NCI-H748 (cell line): Measurements from ENCODE around the gene RBPMS2.

Experiments
- DNase-seq: peaks from one replicate; lab custom pipeline; 2025; ENCODE audit not compliant: unreplicated experiment; lab: John Stamatoyannopoulos, UW

Gene RBPMS2

DNA sequence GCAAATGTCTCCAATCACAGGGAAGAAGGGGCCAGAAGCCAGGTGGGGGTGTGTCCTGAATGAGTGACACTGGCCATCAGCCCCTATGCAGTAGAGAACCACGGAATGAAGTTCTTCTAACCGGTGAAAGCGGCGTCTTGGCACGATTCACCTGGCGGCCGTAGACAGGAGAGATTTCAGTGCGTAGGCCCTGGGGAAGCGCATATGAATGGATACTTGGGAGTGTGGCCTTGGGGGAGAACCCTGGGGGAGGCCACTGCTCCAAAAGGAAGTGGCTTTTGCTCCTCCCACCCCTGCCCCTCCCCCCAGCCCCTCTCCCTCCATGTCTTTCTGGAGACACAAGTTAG is 43.6 kb downstream of the RBPMS2 start:
- no peak for DNase-seq

DNA sequence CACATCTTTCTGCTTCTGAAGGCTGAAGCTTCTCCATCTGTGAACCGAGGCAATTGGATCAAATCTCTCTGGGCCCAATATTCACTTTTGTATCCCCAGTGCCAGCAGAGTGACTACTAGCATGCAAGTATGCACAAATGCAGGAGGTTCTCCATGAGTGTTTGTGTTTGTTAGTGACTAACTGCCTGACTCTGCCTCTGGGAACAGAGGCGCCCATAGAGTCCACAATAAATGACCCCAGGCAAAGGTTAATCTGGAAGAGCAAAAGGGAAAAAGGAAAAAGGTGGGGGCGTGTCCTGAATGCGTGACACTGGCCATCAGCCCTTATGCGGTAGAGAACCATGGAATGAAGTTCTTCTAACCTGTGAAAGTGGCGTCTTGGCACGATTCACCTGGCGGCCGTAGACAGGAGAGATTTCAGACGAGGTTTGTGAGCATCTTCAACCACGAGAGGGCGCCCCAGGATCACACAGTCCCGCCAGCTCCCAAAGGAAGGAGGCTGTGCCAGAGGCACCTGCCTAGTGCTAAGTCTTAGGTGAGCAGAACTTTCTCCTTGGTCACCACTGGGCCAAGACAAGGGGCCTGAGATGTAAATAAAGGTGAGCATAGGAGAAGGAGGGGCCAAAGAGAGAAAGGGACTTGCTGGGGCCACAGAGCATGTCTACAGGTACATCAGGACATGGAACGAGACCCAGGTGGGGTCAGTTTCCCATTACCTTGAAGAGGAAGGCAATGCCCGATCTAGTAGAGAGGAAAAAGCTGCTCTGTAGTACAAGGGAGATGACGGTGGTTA is 44.2 kb downstream of the RBPMS2 start:
- peak; percentile 72 for DNase-seq

DNA sequence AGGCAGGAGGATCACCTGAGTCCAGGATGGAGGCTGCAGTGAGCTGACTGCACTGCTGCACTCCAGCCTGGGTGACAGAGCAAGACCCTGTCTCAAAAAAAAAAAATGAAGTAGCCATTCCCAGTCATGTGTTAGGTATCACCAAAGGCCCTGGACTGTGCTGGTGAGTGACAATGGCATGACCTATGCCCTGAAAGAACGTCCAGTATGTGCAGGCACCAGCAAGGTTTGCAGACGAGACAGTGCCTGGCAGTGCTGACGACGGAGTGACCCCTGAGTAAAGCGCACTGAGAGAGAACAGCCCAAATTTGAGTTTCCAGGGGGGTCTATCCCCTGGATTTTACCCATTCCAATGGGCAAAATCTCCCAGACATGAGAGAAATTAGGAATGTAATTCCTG is 45.2 kb downstream of the RBPMS2 start:
- DNase-seq: no peak

DNA sequence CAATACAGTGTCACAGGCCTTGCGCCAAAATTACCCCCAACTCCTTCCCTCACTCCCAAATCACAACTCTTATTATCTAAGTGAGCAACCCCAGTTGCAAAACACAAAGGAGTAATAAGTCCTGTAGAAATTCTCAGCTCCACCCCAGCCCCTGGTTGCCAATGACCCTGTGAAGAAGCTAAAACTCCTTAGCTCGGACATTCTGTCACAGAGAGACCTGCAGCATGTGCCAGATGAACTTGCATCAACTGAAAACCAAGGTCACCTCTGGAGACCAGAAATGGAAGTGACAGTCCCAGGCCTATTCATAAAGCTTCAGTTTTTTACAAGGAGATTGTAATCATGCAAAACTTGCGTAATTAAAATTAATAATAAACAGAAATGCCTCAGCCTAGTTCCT is 55.2 kb downstream of the RBPMS2 start:
- DNase-seq: no peak

DNA sequence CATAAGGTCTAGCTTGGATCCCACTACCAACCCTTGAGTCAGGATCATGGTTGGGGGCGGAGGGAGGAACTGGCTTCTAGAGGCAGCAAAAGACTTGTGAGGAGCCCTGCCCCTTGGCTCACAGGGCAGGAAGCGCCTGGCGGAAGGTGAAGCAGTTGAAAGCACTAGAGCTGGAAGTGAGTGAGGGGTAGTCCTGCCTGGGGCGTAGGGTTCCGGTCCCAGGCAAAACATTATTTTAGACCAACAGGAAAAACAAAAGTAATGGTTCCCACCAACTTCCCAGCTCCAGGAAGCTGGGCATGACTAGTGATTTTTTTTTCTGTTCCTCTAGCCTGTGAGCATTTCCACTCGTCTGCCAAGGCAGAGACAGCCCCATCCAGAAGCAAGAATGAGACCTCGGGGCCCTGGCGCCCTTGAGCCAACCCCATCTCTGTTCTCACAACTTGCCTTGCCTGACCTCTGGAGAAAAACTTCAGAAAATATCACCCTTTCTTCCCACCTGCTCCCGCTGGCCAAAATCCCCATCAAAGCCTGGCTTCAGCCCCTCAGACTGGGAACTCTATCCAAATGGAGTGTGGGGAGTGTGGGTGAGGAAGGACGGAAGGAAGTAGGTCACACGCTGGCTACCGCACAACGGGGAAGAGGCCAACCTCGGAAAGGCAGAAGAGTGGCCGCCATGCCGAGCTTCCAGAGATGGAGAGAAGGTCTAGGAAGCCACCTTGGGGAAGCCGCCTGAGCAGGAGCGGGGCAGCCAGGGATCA is 57.5 kb downstream of the RBPMS2 start:
- no peak for DNase-seq

DNA sequence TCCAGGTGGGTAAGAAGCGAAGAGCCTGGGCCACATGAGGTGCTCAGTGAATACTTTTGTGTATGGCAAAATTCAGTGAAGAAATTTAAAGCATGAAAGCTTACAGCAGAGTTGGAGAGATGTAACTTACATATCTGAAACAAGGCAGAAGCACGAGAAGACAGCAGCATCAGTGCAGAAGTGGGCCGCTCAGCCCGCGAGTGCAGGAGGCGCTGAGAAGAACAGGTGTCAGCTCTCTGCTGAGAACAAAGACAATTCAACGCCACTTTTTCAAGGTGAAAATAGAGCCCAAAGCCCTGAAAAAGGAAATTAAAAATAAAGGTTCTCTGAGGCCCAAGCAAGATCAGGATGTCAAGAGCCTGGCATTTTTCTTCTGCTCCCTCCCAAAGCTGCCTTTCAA is 58.3 kb downstream of the RBPMS2 start:
- DNase-seq: no peak

DNA sequence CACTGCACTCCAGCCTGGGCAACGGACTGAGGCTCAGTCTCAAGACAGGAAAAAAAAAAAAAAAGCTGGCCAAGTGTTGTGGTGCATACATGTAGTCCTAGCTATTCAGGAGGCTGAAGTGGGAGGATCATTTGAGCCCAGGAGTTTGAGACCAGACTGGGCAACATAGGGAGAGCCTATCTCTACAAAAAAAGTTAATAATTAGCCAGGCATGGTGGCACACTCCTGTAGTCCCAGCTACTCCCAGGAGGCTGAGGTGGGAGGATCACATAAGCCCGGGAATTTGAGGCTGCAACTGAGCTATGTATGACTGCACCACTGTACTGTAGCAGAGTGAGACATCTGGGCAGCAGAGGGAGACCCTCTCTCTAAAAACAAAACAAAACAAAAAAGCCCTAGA is 58.9 kb downstream of the RBPMS2 start:
- no peak for DNase-seq

DNA sequence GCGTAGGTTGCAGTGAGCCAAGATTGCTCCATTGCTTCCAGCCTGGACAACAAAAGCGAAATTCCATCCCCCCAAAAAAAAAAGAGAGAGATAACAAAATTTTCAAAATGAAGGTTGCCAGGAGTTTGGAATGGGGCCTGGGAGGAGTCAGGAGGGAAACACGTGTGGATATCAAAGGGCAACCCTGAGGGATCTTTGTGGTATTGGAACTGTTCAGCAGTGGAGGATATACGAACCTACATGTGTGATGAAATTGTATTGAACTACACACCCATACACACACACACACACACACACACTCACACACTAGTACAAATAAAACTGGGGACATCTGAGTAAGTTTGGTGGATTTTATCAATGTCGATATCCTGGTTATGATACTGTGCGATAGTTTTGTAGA is 61.8 kb downstream of the RBPMS2 start:
- DNase-seq: no peak

DNA sequence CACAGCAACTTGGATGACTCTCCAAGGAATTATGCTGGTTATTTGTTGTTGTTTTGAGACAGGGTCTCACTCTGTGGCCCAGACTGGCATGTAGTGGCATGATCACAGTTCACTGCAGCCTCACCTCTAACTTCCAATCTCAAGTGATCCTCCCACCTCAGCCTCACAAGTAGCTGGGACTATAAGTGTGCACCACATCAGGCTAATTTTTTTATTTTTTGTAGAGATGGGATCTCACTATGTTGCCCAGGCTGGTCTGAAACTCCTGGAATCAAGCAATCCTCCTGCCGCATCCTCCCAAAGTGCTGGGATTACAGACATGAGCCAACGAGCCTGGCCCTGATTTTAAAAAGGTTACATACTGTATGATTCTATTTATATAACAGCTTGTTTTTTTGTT is 63.0 kb downstream of the RBPMS2 start:
- no peak for DNase-seq

DNA sequence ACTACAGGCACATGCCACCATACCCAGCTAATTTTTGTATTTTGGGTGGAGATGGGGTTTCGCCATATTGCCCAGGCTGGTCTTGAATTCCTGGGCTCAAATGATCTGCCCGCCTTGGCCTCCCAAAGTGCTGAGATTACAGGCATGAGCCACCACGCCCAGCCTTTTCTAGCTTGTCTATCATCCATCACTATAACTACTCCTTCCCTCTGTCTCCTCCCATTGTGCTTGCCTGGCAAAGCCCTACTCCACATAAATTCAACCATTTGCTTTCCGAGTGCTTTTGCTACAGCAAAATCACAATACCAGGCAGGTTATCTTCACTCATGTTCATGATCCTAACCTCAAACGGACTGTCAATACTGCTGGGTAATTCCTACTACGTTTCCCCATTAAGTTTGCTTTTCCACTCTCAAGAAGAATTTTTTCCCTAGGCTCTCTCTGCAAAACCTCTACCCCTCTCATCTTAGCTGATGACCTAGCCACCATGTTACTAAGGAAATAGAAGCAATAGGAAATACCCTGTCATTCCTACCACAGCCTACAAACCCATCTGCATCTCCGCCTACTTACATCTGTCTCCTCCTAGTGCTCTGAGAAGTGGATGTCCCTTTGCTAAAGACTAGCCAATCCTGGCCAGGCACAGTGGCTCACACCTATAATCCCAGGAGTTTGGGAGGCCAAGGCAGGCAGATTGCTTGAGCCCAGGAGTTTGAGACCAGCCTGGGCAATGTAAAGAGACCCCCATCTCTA is 64.5 kb downstream of the RBPMS2 start:
- no peak for DNase-seq

DNA sequence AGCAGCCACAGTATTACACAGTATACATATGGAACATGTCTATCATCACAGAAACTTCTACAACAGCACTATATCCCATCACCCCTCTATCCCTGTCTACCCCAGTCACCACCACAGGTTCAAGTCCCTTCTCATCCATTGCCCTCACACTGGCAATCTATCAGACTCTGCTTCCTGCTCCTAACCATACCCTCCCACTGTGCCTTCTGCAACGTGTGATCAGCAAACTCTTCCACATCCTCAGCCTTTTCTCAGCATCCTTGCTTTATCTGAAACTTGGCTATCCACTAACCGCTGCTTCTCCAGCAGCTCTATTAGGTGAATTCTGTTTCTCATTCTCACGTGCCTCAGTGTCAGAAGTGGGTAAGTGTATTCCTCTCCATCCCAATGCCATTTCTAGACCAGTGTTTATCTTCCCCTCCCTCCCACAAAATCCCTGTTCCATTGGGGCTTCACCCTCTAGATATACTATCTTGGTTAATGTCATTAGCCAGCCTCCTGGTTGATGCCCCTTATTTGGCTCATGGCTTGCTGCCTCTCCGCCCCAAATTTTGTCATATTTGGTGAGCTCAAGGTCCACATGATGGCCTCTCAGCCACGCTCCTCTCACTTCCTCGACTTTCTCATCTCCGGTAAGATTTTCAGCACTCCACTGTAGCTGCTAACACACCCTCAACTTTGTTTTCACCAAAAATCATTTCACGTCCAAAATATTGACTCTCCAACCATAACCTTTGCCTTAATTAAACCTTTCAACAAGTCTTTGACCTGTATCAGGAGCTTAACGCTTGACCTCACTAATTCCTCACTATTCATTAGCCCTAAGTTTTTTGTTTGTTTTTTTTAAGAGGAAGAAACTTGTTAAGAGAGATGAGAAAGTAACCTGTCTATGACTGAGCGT is 69.1 kb downstream of the RBPMS2 start:
- DNase-seq: no peak

DNA sequence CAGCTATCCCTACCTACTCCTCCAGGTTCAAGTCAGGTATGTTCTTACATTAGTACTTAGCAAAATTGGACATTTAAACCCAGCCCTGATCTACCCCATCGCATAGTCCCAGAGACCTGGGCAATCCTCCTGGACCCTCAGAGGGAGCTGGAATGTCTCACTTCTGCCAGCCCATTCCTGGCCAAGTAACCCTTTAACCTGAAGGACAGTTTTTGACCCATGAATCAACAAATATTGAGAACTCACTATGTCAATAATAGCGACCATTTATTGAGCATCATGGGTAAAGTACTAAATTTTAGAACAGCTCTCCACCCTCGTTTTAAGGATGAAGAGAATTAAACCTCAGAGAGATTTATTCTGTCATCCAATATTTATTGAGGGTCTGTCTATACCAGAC is 70.4 kb downstream of the RBPMS2 start:
- DNase-seq: no peak

DNA sequence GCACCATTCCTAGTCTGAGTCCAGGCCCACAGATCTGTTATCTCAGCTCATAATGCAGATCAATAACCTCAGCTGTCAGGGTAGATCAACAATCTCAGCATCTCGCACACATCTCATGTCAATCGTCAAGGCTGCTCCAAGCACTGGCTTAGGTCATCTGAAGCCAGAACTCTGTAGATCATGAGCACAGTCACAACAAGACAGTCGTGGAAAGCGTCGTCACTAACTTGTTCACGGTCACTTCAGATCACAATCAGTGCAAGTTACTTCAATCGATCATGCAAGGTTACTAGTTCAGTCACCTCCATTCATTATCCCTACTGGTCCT is 71.8 kb downstream of the RBPMS2 start:
- DNase-seq: no peak

DNA sequence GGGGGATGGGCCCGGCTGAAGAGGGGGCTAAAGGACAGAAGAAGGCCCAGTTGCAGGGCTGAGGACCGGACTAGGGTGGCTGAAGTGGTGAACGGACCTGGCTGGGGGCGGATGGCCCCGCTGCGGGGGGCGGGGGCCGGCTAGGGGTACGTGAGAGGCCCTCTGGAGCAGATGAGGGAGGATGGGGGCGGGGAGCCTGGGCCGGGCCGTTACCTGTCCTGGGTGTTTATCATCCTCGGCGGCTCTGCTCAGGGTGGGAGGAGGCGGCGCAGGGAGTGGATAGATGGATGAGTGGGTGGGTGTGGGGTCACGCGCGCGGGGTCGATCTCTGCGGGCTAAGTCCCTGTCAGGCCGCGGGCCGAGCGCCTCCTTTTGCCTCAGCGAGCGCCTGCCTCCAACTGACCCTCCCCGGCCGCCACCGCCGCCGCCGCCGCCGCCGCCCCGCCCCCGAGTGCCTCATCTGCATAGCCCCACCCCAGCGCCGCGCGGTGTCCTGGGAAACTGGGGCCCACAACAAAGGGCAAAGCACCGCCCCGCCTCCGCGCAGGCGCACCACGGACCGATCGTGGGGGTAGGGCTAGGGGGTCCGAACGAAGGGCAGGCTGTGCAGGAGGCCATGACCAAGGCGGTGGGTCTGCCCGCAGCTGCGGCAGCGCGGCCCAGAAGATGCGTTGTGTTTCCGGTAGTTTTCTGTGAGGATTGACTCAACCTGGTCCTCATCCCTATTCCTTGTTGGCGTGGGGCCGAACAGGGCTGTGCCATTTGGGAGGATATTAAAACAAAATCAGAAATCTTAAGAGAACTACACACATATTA is 72.4 kb downstream of the RBPMS2 start:
- DNase-seq: peak; percentile 90

DNA sequence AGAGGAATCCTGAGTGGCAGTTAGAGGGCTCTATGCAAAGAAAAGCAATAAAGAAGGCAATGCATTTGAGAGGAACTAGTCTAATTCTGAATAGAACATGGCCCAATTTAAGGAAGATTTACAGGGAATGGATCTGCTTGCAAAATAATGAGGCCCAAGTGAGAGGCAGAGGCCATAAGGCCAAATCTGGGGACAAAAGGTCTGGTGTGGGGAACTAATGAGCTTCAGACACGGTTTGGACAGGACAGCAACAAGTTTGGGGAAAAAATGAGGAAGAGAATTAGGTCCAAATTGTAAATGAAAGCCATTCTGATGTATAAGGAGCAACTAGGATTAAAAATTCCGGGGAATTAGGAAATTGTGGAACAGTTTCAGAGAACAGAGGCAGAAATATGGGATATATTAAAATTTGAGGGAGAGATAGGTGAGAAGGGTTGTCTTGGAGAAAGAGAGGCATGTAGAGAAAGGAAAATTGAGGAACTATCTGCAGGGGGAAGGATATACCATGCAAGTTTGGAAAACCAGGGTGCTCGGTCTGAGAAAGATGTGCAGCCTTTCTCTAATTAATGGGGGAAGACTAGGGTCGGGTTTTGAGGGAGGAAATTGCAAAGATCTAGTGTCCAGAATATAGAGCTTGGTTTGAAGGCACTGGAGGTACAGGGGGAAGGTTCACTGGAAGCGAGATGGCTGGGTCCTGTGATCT is 73.8 kb downstream of the RBPMS2 start:
- DNase-seq: no peak

DNA sequence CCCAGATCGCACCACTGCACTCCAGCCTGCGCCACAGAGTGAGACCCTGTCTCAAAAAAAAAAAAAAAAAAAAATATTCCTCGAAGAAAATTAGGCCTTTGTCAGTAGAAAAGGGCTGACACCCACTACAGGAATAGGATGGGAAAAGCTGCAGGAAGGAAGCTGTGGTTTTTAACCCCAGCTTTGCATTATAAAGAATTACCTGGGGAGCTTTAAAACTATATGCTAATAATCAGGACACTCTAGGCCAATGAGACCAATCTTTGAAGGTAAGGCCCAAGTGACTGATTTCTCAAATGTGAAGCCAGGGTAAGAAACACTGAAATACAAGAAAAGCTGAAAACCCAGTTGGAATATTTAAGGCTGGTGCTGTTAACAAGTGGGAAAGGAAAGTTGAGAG is 74.3 kb downstream of the RBPMS2 start:
- no peak for DNase-seq

DNA sequence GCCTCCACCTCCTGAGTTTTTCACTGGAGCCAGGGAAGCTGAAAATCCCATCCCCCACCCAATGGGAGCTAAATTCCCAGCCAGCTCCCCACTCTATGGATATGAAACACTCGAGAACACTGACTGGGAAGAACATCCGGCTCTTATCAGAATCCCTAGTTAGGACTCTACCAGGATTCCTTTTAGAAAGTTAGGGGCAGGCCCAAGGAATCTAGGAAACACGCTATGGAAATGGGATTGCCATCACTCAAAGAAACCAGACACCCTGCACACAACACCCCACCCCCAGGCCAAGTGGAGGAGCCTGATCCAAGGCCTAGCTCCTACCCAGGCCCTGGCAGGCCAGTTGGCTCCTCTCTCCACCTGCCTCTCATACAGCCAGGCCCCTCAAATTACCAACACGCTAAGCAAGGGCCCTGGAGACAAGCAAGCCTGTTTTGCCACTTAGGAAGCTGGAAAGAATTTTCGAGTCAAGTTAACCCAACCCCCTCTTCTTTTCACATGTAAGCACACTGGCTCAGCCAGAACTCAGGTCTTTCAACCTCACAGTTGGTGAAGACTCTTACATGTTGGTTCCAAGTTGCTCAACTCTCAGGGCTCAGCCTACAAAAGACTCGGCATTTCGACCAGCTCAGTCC is 75.5 kb downstream of the RBPMS2 start:
- no peak for DNase-seq

DNA sequence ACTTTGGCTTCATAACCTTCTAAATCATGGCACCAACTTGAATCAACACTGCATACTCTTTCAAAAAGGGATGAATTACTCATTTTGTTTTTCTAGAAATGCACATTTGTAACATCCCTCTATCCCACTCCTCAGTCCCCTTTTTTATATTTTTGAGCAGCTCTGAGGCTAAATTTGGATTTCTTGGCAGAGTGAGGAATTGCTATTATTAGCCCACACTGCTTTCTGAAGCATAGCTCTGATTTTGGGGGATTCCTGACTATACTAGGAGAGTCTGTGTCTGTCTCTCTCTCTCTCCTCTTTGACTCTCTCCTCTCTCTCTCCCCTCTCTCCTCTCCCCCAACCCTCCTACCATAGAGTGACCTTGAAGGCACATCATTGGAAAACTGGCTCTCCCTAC is 76.6 kb downstream of the RBPMS2 start:
- DNase-seq: no peak

DNA sequence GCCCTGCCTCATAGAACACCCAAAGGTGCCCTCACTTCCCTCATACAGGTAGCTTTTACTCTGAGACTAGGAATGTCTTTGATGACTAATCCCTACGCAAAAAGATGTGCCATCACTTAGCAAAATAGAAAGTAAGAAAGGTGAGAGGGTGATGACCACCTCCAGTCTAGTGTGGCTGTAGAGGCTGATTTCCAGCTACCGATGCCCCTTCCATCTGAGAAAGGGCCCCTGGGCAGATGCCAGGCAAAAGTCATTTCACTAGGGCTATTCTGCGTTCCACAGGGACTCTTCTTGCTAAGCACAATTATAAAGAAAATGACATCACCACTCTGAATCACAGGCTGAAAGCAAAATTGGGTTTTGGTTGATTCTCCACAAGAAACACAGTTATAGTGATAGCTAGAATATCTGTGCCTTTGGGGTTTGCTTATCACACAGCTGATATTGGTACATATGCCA is 77.4 kb downstream of the RBPMS2 start:
- DNase-seq: no peak
